Activated naive CD8-positive, alpha-beta T cell (primary cell): Measurements from ENCODE around the gene ZGPAT.
"Not testable (repeated sequence)": the region's sequence is repeated elsewhere in the genome, so short reads cannot be mapped to it uniquely, and the experiment has no call there.

Experiments used
- H3K27ac Mint-ChIP-seq: one replicate; pipeline ENCODE4 v1.8.0; 2021; ENCODE audit warnings: mixed read lengths
- H3K27me3 Mint-ChIP-seq: one replicate; pipeline ENCODE4 v1.8.0; 2021; ENCODE audit warnings: mixed read lengths
- H3K36me3 Mint-ChIP-seq: one replicate; pipeline ENCODE4 v1.8.0; 2021; ENCODE audit warnings: mixed read lengths
- H3K4me1 Mint-ChIP-seq: one replicate; pipeline ENCODE4 v1.8.0; 2021; ENCODE audit warnings: low read depth, mixed read lengths
- H3K4me3 Mint-ChIP-seq: one replicate; pipeline ENCODE4 v1.8.0; 2021; ENCODE audit warnings: mild to moderate bottlenecking, mixed read lengths
- H3K9me3 Mint-ChIP-seq: one replicate; pipeline ENCODE4 v1.8.0; 2021; ENCODE audit warnings: low read depth, mixed read lengths

ZGPAT gene

GRCh38 chr20:63707558-63708300 is at the start of gene ZGPAT, which contains the start of gene ARFRP1:
Gene ZGPAT, plus strand, starts transcription at chr20:63708039. Its CDS starts 542 bp downstream, at chr20:63708581.
Gene ARFRP1, minus strand, starts transcription at chr20:63707976. Its CDS starts 885 bp downstream, at chr20:63707091.
- H3K36me3 Mint-ChIP-seq, result peaks cover 15% of the 10 kb centered on the region
- peaks cover 42% of the 10 kb centered on the region for H3K4me1 Mint-ChIP-seq
- no peaks in the 10 kb centered on the region for H3K27me3 Mint-ChIP-seq
- H3K4me3 Mint-ChIP-seq, result peak within 1 kb of the TSS; percentile 95
- peak within 1 kb of the TSS; percentile 86 for H3K27ac Mint-ChIP-seq
- H3K9me3 Mint-ChIP-seq, result no peaks in the 10 kb centered on the region

GRCh38 chr20:63658749-63659187 is 49.1 kb upstream of the ZGPAT start:
- H3K27ac Mint-ChIP-seq, result peak overlapping the region; percentile 94
- peak overlapping the region; percentile 97 for H3K4me3 Mint-ChIP-seq
- no peaks in the 10 kb centered on the region for H3K9me3 Mint-ChIP-seq
- H3K4me1 Mint-ChIP-seq, result peaks cover 26% of the 10 kb centered on the region
- no peaks in the 10 kb centered on the region for H3K27me3 Mint-ChIP-seq
- no peaks in the 10 kb centered on the region for H3K36me3 Mint-ChIP-seq

- H3K36me3 Mint-ChIP-seq, result no peaks in the 10 kb centered on the region
- peak overlapping the region; percentile 97 for H3K4me3 Mint-ChIP-seq
- no peaks in the 10 kb centered on the region for H3K9me3 Mint-ChIP-seq
- no peaks in the 10 kb centered on the region for H3K27me3 Mint-ChIP-seq
- peaks cover 20% of the 10 kb centered on the region for H3K4me1 Mint-ChIP-seq
- no peak overlapping the region for H3K27ac Mint-ChIP-seq
These were observed 48.5 kb upstream of the ZGPAT start for GRCh38 chr20:63659370-63659769.

GRCh38 chr20:63660174-63660573 is 47.7 kb upstream of the ZGPAT start:
- H3K9me3 Mint-ChIP-seq, H3K36me3 Mint-ChIP-seq, H3K27me3 Mint-ChIP-seq, H3K27ac Mint-ChIP-seq: not testable (repeated sequence)
- Mint-ChIP-seq H3K4me1 (peaks cover 14% of the 10 kb centered on the region), H3K4me3 (peak overlapping the region; percentile 97)

- Mint-ChIP-seq H3K4me3 (peak overlapping the region; percentile 97), H3K27ac (no peak overlapping the region), H3K36me3 (no peaks in the 10 kb centered on the region), H3K4me1 (peaks cover 14% of the 10 kb centered on the region), H3K27me3 (no peaks in the 10 kb centered on the region), H3K9me3 (no peaks in the 10 kb centered on the region)
These were observed 47.2 kb upstream of the ZGPAT start for GRCh38 chr20:63660622-63661021.

GRCh38 chr20:63661108-63661507 is 46.7 kb upstream of the ZGPAT start:
- no peak overlapping the region for H3K27ac Mint-ChIP-seq
- no peaks in the 10 kb centered on the region for H3K9me3 Mint-ChIP-seq
- H3K4me3 Mint-ChIP-seq, result no peak overlapping the region
- H3K36me3 Mint-ChIP-seq, result no peaks in the 10 kb centered on the region
- H3K4me1 Mint-ChIP-seq, result peaks cover 14% of the 10 kb centered on the region
- no peaks in the 10 kb centered on the region for H3K27me3 Mint-ChIP-seq

GRCh38 chr20:63661959-63662812 is 45.7 kb upstream of the ZGPAT start:
- no peaks in the 10 kb centered on the region for H3K27me3 Mint-ChIP-seq
- no peaks in the 10 kb centered on the region for H3K36me3 Mint-ChIP-seq
- no peaks in the 10 kb centered on the region for H3K9me3 Mint-ChIP-seq
- peak overlapping the region; percentile 38 for H3K4me3 Mint-ChIP-seq
- H3K27ac Mint-ChIP-seq, result no peak overlapping the region
- peaks cover 12% of the 10 kb centered on the region for H3K4me1 Mint-ChIP-seq

- no peaks in the 10 kb centered on the region for H3K27me3 Mint-ChIP-seq
- H3K36me3 Mint-ChIP-seq, result no peaks in the 10 kb centered on the region
- H3K4me1 Mint-ChIP-seq, result peaks cover 12% of the 10 kb centered on the region
- no peaks in the 10 kb centered on the region for H3K9me3 Mint-ChIP-seq
- no peak overlapping the region for H3K27ac Mint-ChIP-seq
- no peak overlapping the region for H3K4me3 Mint-ChIP-seq
These were observed 45.0 kb upstream of the ZGPAT start for GRCh38 chr20:63662813-63663189.

- H3K36me3 Mint-ChIP-seq, result peaks cover 3% of the 10 kb centered on the region
- no peak overlapping the region for H3K27ac Mint-ChIP-seq
- H3K4me1 Mint-ChIP-seq, result peaks cover 9% of the 10 kb centered on the region
- H3K4me3 Mint-ChIP-seq, result no peak overlapping the region
- no peaks in the 10 kb centered on the region for H3K27me3 Mint-ChIP-seq
- H3K9me3 Mint-ChIP-seq, result no peaks in the 10 kb centered on the region
These were observed 44.3 kb upstream of the ZGPAT start for GRCh38 chr20:63663332-63664066.

- Mint-ChIP-seq H3K9me3 (no peaks in the 10 kb centered on the region), H3K4me1 (peaks cover 7% of the 10 kb centered on the region), H3K4me3 (no peak overlapping the region), H3K36me3 (peaks cover 3% of the 10 kb centered on the region), H3K27me3 (no peaks in the 10 kb centered on the region), H3K27ac (no peak overlapping the region)
These were observed 43.5 kb upstream of the ZGPAT start for GRCh38 chr20:63664143-63664851.

GRCh38 chr20:63664861-63665594 is 42.8 kb upstream of the ZGPAT start:
- Mint-ChIP-seq H3K36me3 (peaks cover 3% of the 10 kb centered on the region), H3K4me1 (peaks cover under 1% of the 10 kb centered on the region), H3K4me3 (no peak overlapping the region), H3K27ac (no peak overlapping the region), H3K9me3 (no peaks in the 10 kb centered on the region), H3K27me3 (no peaks in the 10 kb centered on the region)

- no peak overlapping the region for H3K4me3 Mint-ChIP-seq
These were observed 42.1 kb upstream of the ZGPAT start for GRCh38 chr20:63665708-63666107.

GRCh38 chr20:63667858-63668257 is 40.0 kb upstream of the ZGPAT start:
- Mint-ChIP-seq H3K36me3 (peaks cover 3% of the 10 kb centered on the region), H3K4me3 (no peak overlapping the region), H3K4me1 (no peaks in the 10 kb centered on the region), H3K27ac (no peak overlapping the region), H3K9me3 (no peaks in the 10 kb centered on the region), H3K27me3 (no peaks in the 10 kb centered on the region)

More at GRCh38 chr20:63665708-63666107, 42.1 kb upstream of the ZGPAT start:
- Mint-ChIP-seq H3K9me3 (no peaks in the 10 kb centered on the region), H3K27ac (no peak overlapping the region), H3K27me3 (no peaks in the 10 kb centered on the region), H3K36me3 (peaks cover 3% of the 10 kb centered on the region), H3K4me1 (no peaks in the 10 kb centered on the region)

GRCh38 chr20:63668351-63668750 is 39.5 kb upstream of the ZGPAT start:
- peaks cover 3% of the 10 kb centered on the region for H3K36me3 Mint-ChIP-seq
- H3K27ac Mint-ChIP-seq, result no peak overlapping the region
- H3K9me3 Mint-ChIP-seq, result no peaks in the 10 kb centered on the region
- no peaks in the 10 kb centered on the region for H3K27me3 Mint-ChIP-seq
- H3K4me1 Mint-ChIP-seq, result no peaks in the 10 kb centered on the region
- no peak overlapping the region for H3K4me3 Mint-ChIP-seq
